Natural killer cell (primary cell): ENCODE measurements around the gene ICAM5. TPM values are rescaled to one million over a fixed set of nuclear protein-coding genes. Genes with fewer than 3 reads are reported as not detected.

ENCODE experiments used
- ATAC-seq, 3 donors: fragments of 150-1000 bp in 2 of 3; fragments of 200-7000 bp in 1 of 3; cut with Tn5 transposase; 1 replicate in 1 of 3; 2 replicates in 2 of 3; pipeline ENCODE4 v1.10.0; 2021; ENCODE audit warnings: mild to moderate bottlenecking in 2 of 3, moderate library complexity in 2 of 3
- DNase-seq, 2 donors: peaks; one replicate each; pipeline versions ENCODE4 v3.0.0 to v3.0.0-alpha.2; 2013 to 2021; ENCODE audit warnings: mixed read lengths in 1 of 2
- H3K27ac ChIP-seq: one replicate; pipeline ENCODE4 v1.5.1; 2013; ENCODE audit warnings: mild to moderate bottlenecking, low read length
- H3K27me3 ChIP-seq: one replicate; pipeline ENCODE4 v1.6.1; 2013; ENCODE audit warnings: low read length; ENCODE audit not compliant: control insufficient read depth, insufficient read depth
- H3K36me3 ChIP-seq: one replicate; pipeline ENCODE4 v1.6.1; 2013; ENCODE audit warnings: low read length; ENCODE audit not compliant: control insufficient read depth, insufficient read depth
- H3K4me1 ChIP-seq: one replicate; pipeline ENCODE4 v1.6.1; 2013; ENCODE audit warnings: low read length; ENCODE audit not compliant: control insufficient read depth, insufficient read depth
- H3K4me3 ChIP-seq: one replicate; pipeline ENCODE4 v1.5.1; 2013; ENCODE audit warnings: low read length
- H3K9me3 ChIP-seq: one replicate; pipeline ENCODE4 v1.6.1; 2013; ENCODE audit warnings: low read length; ENCODE audit not compliant: control insufficient read depth, insufficient read depth
- H3K27ac Mint-ChIP-seq, 2 donors: one replicate each; pipeline ENCODE4 v1.8.0; 2022; ENCODE audit warnings: mild to moderate bottlenecking in 2 of 2, mixed read lengths in 2 of 2, moderate library complexity in 1 of 2
- H3K27me3 Mint-ChIP-seq, 2 donors: one replicate each; pipeline ENCODE4 v1.8.0; 2022; ENCODE audit warnings: low read depth in 2 of 2, mixed read lengths in 2 of 2
- H3K36me3 Mint-ChIP-seq: one replicate; pipeline ENCODE4 v1.8.0; 2022; ENCODE audit warnings: mixed read lengths
- H3K4me1 Mint-ChIP-seq, 2 donors: one replicate each; pipeline ENCODE4 v1.8.0; 2022; ENCODE audit warnings: mixed read lengths in 2 of 2
- H3K4me3 Mint-ChIP-seq: one replicate; pipeline ENCODE4 v1.8.0; 2022; ENCODE audit warnings: mild to moderate bottlenecking, moderate library complexity, mixed read lengths
- H3K9me3 Mint-ChIP-seq, 2 donors: one replicate each; pipeline ENCODE4 v1.8.0; 2022; ENCODE audit warnings: mixed read lengths in 2 of 2
- WGBS: methylation state at CpG from one replicate; pipeline ENCODE4 v1.1.7; 2013; ENCODE audit warnings: missing lambda C conversion rate; ENCODE audit not compliant: insufficient coverage; 5-methylcytosine and 5-hydroxymethylcytosine counted together
- intact Hi-C: fragments of 100-400 bp; cut with micrococcal nuclease; formaldehyde crosslinking; loops from one replicate; pipeline ENCODE4 v1.14.2; 2022
- total RNA-seq, 4 donors: library from RNA; stranded (reverse); fragments of 120-200 nt in 1 of 4; gene quantifications; one replicate each; pipeline versions ENCODE4 v1.2.3 to v1.2.4, GENCODE V29; 2013 to 2022
- TF ChIP-seq, protein P1 (sequence below): fragments of 200-600 bp; IDR thresholded peaks from one replicate; pipeline ENCODE4 v1.8.0; 2022; ENCODE audit warnings: antibody characterized with exemption

ICAM5 gene
- total RNA-seq, 3 donors from 2014 or later (not counting 1 experiment from before 2014, with no cell fraction given), result 1.1 to 1.6 (median 1.5) TPM

DNA sequence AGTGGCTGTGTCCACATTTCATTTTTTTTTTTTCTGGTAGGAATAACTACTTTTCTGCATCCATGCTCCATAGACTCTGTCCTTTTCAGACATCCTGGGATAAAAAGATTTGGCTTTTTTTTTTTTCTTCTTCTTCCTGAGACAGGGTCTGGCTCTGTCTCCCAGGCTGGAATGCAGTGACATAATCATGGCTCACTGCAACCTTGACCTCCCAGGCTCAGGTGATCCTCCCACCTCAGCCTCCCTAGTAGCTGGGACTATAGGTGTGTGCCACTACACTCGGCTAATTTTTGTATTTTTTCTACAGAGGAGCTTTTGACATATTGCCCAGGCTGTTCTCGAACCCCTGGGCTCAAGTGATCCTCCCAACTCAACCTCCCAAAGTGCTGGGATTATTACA is 53.7 kb downstream of the ICAM5 start:
- Histone ChIP-seq H3K4me1 (peaks cover 24% of the 10 kb centered on the region), H3K36me3 (no peaks in the 10 kb centered on the region), H3K27ac (no peak overlapping the region), H3K4me3 (no peak overlapping the region), H3K9me3 (no peaks in the 10 kb centered on the region), H3K27me3 (no peaks in the 10 kb centered on the region)
- Mint-ChIP-seq H3K4me3 (no peak overlapping the region), H3K27ac (no peak overlapping the region), H3K9me3 (no peaks in the 10 kb centered on the region), H3K4me1 (peaks cover 11 to 20% of the 10 kb centered on the region in 2 donors), H3K36me3 (no peaks in the 10 kb centered on the region), H3K27me3 (no peaks in the 10 kb centered on the region)
- WGBS, result 75% methylated on average over 1 of the region's 2 CpGs
- DNase-seq (no peak), ATAC-seq (no peak)
- intact Hi-C loops, result no loop called here
- TF ChIP-seq, protein P1, sequence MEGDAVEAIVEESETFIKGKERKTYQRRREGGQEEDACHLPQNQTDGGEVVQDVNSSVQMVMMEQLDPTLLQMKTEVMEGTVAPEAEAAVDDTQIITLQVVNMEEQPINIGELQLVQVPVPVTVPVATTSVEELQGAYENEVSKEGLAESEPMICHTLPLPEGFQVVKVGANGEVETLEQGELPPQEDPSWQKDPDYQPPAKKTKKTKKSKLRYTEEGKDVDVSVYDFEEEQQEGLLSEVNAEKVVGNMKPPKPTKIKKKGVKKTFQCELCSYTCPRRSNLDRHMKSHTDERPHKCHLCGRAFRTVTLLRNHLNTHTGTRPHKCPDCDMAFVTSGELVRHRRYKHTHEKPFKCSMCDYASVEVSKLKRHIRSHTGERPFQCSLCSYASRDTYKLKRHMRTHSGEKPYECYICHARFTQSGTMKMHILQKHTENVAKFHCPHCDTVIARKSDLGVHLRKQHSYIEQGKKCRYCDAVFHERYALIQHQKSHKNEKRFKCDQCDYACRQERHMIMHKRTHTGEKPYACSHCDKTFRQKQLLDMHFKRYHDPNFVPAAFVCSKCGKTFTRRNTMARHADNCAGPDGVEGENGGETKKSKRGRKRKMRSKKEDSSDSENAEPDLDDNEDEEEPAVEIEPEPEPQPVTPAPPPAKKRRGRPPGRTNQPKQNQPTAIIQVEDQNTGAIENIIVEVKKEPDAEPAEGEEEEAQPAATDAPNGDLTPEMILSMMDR, result no peak

DNA sequence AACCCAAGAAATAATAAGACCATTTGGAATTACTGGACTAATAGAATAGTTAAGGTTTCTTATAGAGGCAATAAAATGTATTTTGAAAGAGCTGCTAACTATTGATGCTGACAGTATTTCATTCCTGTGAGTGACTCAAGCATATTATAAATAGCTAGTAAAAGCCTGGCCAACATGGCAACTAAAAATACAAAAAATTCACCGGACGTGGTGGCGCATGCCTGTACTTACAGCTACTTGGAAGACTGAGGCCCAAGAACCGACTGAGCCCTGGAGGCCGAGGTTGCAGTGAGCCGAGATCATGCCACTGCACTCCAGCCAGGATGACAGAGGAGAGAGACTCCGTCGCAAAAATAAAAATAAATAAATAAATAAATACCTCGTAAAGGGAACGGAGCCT is 55.0 kb downstream of the ICAM5 start:
- H3K36me3 ChIP-seq, result no peaks in the 10 kb centered on the region
- Mint-ChIP-seq H3K36me3 (no peaks in the 10 kb centered on the region), H3K27ac (no peak overlapping the region), H3K9me3 (no peaks in the 10 kb centered on the region), H3K27me3 (no peaks in the 10 kb centered on the region), H3K4me1 (peaks cover 0 to 7% of the 10 kb centered on the region in 2 donors), H3K4me3 (no peak overlapping the region)
- TF ChIP-seq, protein P1, result no peak
- 97% methylated on average over 7 of the region's 10 CpGs for WGBS
- no peak for DNase-seq
- ATAC-seq, result no peak
- H3K27ac ChIP-seq, result no peak overlapping the region
- H3K27me3 ChIP-seq, result no peaks in the 10 kb centered on the region
- no peaks in the 10 kb centered on the region for H3K9me3 ChIP-seq
- H3K4me1 ChIP-seq, result peaks cover 12% of the 10 kb centered on the region
- intact Hi-C loops, result no loop called here
- no peak overlapping the region for H3K4me3 ChIP-seq

Other genes with a start within 250 kb of the ICAM5 start
- gene SHFL, start 203.6 kb upstream of the ICAM5 start, total RNA-seq, result 100 to 1,000 TPM; 107 to 111 (median 107) TPM
- gene ANGPTL6, start 187.3 kb upstream of the ICAM5 start, total RNA-seq, result 1 to 10 TPM; 2.9 to 5.5 (median 3.3) TPM
- 10 to 100 TPM; 60.0 to 72.2 (median 69.2) TPM for gene PPAN, start 183.6 kb upstream of the ICAM5 start, total RNA-seq
- 10 to 100 TPM; 44.1 to 52.3 (median 51.0) TPM for gene P2RY11, start 178.3 kb upstream of the ICAM5 start, total RNA-seq
- 100 to 1,000 TPM; 377 to 471 (median 423) TPM for gene EIF3G, start 170.1 kb upstream of the ICAM5 start, total RNA-seq
- 100 to 1,000 TPM; 266 to 323 (median 275) TPM for gene DNMT1, start 95.0 kb upstream of the ICAM5 start, total RNA-seq
- gene S1PR2, start 58.6 kb upstream of the ICAM5 start, total RNA-seq, result 10 to 100 TPM in 1 of 3 donors, 1 to 10 TPM in 2; 6.8 to 12.6 (median 9.5) TPM
- gene MRPL4, start 37.7 kb upstream of the ICAM5 start, total RNA-seq, result 10 to 100 TPM; 34.5 to 41.6 (median 40.2) TPM
- 10 to 100 TPM; 33.1 to 73.7 (median 56.5) TPM for gene ICAM1, start 18.8 kb upstream of the ICAM5 start, total RNA-seq
- 1 to 10 TPM; 1.3 to 3.6 (median 3.0) TPM for gene ICAM4, start 3.0 kb upstream of the ICAM5 start, total RNA-seq
- gene ZGLP1, start 19.9 kb downstream of the ICAM5 start, total RNA-seq, result 1 to 10 TPM; 1.4 to 2.2 (median 1.9) TPM
- gene FDX2, start 26.1 kb downstream of the ICAM5 start, total RNA-seq, result 1 to 10 TPM; 1.7 to 4.1 (median 4.0) TPM
- gene RAVER1, start 43.6 kb downstream of the ICAM5 start, total RNA-seq, result 10 to 100 TPM; 42.5 to 64.3 (median 55.9) TPM
- 100 to 1,000 TPM; 189 to 224 (median 199) TPM for gene ICAM3, start 49.7 kb downstream of the ICAM5 start, total RNA-seq
- gene TYK2, start 90.6 kb downstream of the ICAM5 start, total RNA-seq, result 100 to 1,000 TPM; 401 to 469 (median 454) TPM
- gene CDC37, start 113.6 kb downstream of the ICAM5 start, total RNA-seq, result 100 to 1,000 TPM; 211 to 242 (median 223) TPM
- 10 to 100 TPM; 34.2 to 46.2 (median 44.9) TPM for gene PDE4A, start 130.6 kb downstream of the ICAM5 start, total RNA-seq
- 10 to 100 TPM; 28.1 to 39.4 (median 34.6) TPM for gene KEAP1, start 213.4 kb downstream of the ICAM5 start, total RNA-seq
- gene S1PR5, start 227.5 kb downstream of the ICAM5 start, total RNA-seq, result 100 to 1,000 TPM; 307 to 433 (median 368) TPM